Measurements from ENCODE around the gene COX5B.
"Not testable (repeated sequence)": the region's sequence is repeated elsewhere in the genome, so short reads cannot be mapped to it uniquely, and the experiment has no call there.

COX5B gene
- total RNA-seq = 46.6 to 69.5 (median 51.1) reads per million in 4 experiments

GRCh38 chr2:97645695-97646629 is at the start of gene COX5B:
Gene COX5B, plus strand, starts transcription at chr2:97646062. Its CDS starts 25 bp downstream, at chr2:97646087.
- DNase-seq = peak; percentile 97

- not testable (repeated sequence) for DNase-seq
These were observed 49.7 kb upstream of the COX5B start for GRCh38 chr2:97596180-97596579.

GRCh38 chr2:97601537-97601936 is 44.3 kb upstream of the COX5B start:
- DNase-seq = not testable (repeated sequence)

- DNase-seq = not testable (repeated sequence)
These were observed 40.8 kb upstream of the COX5B start for GRCh38 chr2:97605109-97605508.

- DNase-seq = not testable (repeated sequence)
These were observed 40.1 kb upstream of the COX5B start for GRCh38 chr2:97605524-97606339.

GRCh38 chr2:97608745-97609144 is 37.1 kb upstream of the COX5B start:
- DNase-seq = not testable (repeated sequence)

- DNase-seq = not testable (repeated sequence)
These were observed 34.0 kb upstream of the COX5B start for GRCh38 chr2:97611895-97612294.

GRCh38 chr2:97615746-97616145 is 30.1 kb upstream of the COX5B start:
- DNase-seq = not testable (repeated sequence)

GRCh38 chr2:97617911-97618310 is 28.0 kb upstream of the COX5B start:
- no peak for DNase-seq

- DNase-seq = not testable (repeated sequence)
These were observed 26.7 kb upstream of the COX5B start for GRCh38 chr2:97618939-97619827.

- not testable (repeated sequence) for DNase-seq
These were observed 25.4 kb upstream of the COX5B start for GRCh38 chr2:97620492-97620891.

- DNase-seq = not testable (repeated sequence)
These were observed 22.9 kb upstream of the COX5B start for GRCh38 chr2:97622976-97623375.

GRCh38 chr2:97625354-97626048 is 20.4 kb upstream of the COX5B start:
- not testable (repeated sequence) for DNase-seq

GRCh38 chr2:97626049-97626430 is 19.8 kb upstream of the COX5B start:
- not testable (repeated sequence) for DNase-seq

- DNase-seq = no peak
These were observed 1.7 kb upstream of the COX5B start for GRCh38 chr2:97644023-97644717.

GRCh38 chr2:97645112-97645694 is 659 bp upstream of the COX5B start:
- no peak for DNase-seq

- no peak for DNase-seq
These were observed 1.1 kb downstream of the COX5B start for GRCh38 chr2:97646977-97647376.

- DNase-seq = no peak
These were observed 5.3 kb downstream of the COX5B start for GRCh38 chr2:97651114-97651513.

GRCh38 chr2:97653473-97653872 is 7.6 kb downstream of the COX5B start:
- no peak for DNase-seq

- no peak for DNase-seq
These were observed 8.0 kb downstream of the COX5B start for GRCh38 chr2:97653874-97654273.

GRCh38 chr2:97654309-97654708 is 8.4 kb downstream of the COX5B start:
- DNase-seq = no peak
